GM21381 (cell line): ENCODE data around the gene SDF2L1.
A peak's percentile ranks its signal among the peaks of the same experiment; 100 is the strongest.
"Not testable (repeated sequence)": the region's sequence is repeated elsewhere in the genome, so short reads cannot be mapped to it uniquely, and the experiment has no call there.

ENCODE experiments used
- ATAC-seq: cut with Tn5 transposase; IDR thresholded peaks from one replicate; pipeline ENCODE4 v1.9.1; 2021; ENCODE audit warnings: mild to moderate bottlenecking, moderate library complexity; ENCODE audit not compliant: unreplicated experiment

Gene SDF2L1

GRCh38 chr22:21635771-21636510, 6.2 kb upstream of the SDF2L1 start:
- ATAC-seq: no peak

- no peak for ATAC-seq
Measured at GRCh38 chr22:21636629-21637218, 5.4 kb upstream of the SDF2L1 start.

- ATAC-seq: not testable (repeated sequence)
Measured at GRCh38 chr22:21637450-21637849, 4.7 kb upstream of the SDF2L1 start.

- no peak for ATAC-seq
Measured at GRCh38 chr22:21639359-21639758, 2.7 kb upstream of the SDF2L1 start.

- ATAC-seq: no peak
Measured at GRCh38 chr22:21640810-21641209, 1.3 kb upstream of the SDF2L1 start.

GRCh38 chr22:21641417-21641788, 699 bp upstream of the SDF2L1 start:
- ATAC-seq: no peak

GRCh38 chr22:21642584-21643448, 714 bp downstream of the SDF2L1 start:
- peak; percentile 29 for ATAC-seq

GRCh38 chr22:21643533-21644357, 1.6 kb downstream of the SDF2L1 start:
- no peak for ATAC-seq

- ATAC-seq: not testable (repeated sequence)
Measured at GRCh38 chr22:21645513-21645912, 3.4 kb downstream of the SDF2L1 start.

GRCh38 chr22:21646608-21647590, 4.8 kb downstream of the SDF2L1 start:
- ATAC-seq: no peak

- ATAC-seq: no peak
Measured at GRCh38 chr22:21650280-21650679, 8.2 kb downstream of the SDF2L1 start.

GRCh38 chr22:21650823-21651520, 8.9 kb downstream of the SDF2L1 start:
- ATAC-seq: peak; percentile 3

GRCh38 chr22:21651521-21652009, 9.5 kb downstream of the SDF2L1 start:
- peak; percentile 21 for ATAC-seq

GRCh38 chr22:21652010-21652546, 10.0 kb downstream of the SDF2L1 start:
- ATAC-seq: peak; percentile 83

- no peak for ATAC-seq
Measured at GRCh38 chr22:21652547-21653545, 10.7 kb downstream of the SDF2L1 start.

GRCh38 chr22:21657020-21657359, 14.9 kb downstream of the SDF2L1 start:
- no peak for ATAC-seq

GRCh38 chr22:21657360-21658032, 15.4 kb downstream of the SDF2L1 start:
- peak; percentile 71 for ATAC-seq
